SU-DHL-6 (cell line): Measurements from ENCODE around the gene ITPA.

Experiments used
- H2AFZ ChIP-seq: fragments of 200-600 bp; sonication (generic); 2 replicates; pipeline ENCODE4 v1.6.1; 2014; ENCODE audit warnings: low read depth, mild to moderate bottlenecking, moderate library complexity, mixed read lengths, antibody characterized with exemption, low read length; ENCODE audit not compliant: severe bottlenecking
- H3F3A ChIP-seq: fragments of 200-600 bp; shearing (Covaris generic); 2 replicates; pipeline ENCODE4 v1.6.0; 2016; ENCODE audit warnings: antibody characterized with exemption, mild to moderate bottlenecking; ENCODE audit not compliant: insufficient read depth
- H3K27ac ChIP-seq: fragments of 200-600 bp; sonication (generic); 2 replicates; pipeline ENCODE4 v1.5.1; 2016; ENCODE audit warnings: low read depth, mild to moderate bottlenecking, low read length, moderate library complexity, mixed read lengths
- H3K27me3 ChIP-seq: fragments of 200-600 bp; sonication (generic), shearing (Covaris generic); 2 replicates; pipeline ENCODE4 v1.6.0; 2014; ENCODE audit warnings: mild to moderate bottlenecking, low read length
- H3K36me3 ChIP-seq: fragments of 200-600 bp; sonication (generic); 2 replicates; pipeline ENCODE4 v1.6.1; 2014; ENCODE audit warnings: mild to moderate bottlenecking, low read length, mixed read lengths
- H3K4me2 ChIP-seq: fragments of 300-600, 200-600 bp; shearing (Covaris generic), sonication (generic); 2 replicates; pipeline ENCODE4 v1.6.0; 2014; ENCODE audit warnings: low read length, low read depth, mild to moderate bottlenecking; ENCODE audit not compliant: poor library complexity, severe bottlenecking
- H3K4me3 ChIP-seq: fragments of 200-600 bp; sonication (generic); 2 replicates; pipeline ENCODE4 v1.5.1; 2014; ENCODE audit warnings: antibody characterized with exemption, low read length, mild to moderate bottlenecking, mixed read lengths; ENCODE audit not compliant: insufficient read depth, poor library complexity, severe bottlenecking
- H3K79me2 ChIP-seq: fragments of 200-600 bp; sonication (generic); 2 replicates; pipeline ENCODE4 v1.6.1; 2014; ENCODE audit warnings: mild to moderate bottlenecking, low read length, moderate library complexity; ENCODE audit not compliant: insufficient read depth
- H3K9ac ChIP-seq: fragments of 200-600 bp; sonication (generic); 2 replicates; pipeline ENCODE4 v1.7.0; 2014; ENCODE audit warnings: mild to moderate bottlenecking, low read length
- H3K9me2 ChIP-seq: fragments of 200-600 bp; sonication (generic); replicated peaks from 2 replicates; pipeline ENCODE4 v1.6.1; 2014; ENCODE audit warnings: low read length; ENCODE audit not compliant: insufficient read depth
- H3K9me3 ChIP-seq: fragments of 200-600 bp; sonication (generic); 2 replicates; pipeline ENCODE4 v1.6.1; 2014; ENCODE audit warnings: low read length, mixed read lengths; ENCODE audit not compliant: insufficient read depth
- H4K20me1 ChIP-seq: fragments of 200-600 bp; sonication (generic); 2 replicates; pipeline ENCODE4 v1.6.1; 2014; ENCODE audit warnings: low read depth, mild to moderate bottlenecking, antibody characterized with exemption, low read length, moderate library complexity, mixed read lengths
- EZH2phosphoT487 ChIP-seq: fragments of 200-600 bp; sonication (generic), shearing (Covaris generic); conservative IDR thresholded peaks from 2 replicates; pipeline ENCODE4 v1.6.1; 2018; ENCODE audit warnings: mild to moderate bottlenecking, antibody characterized with exemption, low read length, moderate library complexity, mixed read lengths
- TF ChIP-seq, protein P1 (sequence below): fragments of 200-600 bp; sonication (generic); IDR thresholded peaks from one replicate; pipeline ENCODE4 v1.5.1; 2017; ENCODE audit warnings: antibody characterized with exemption, mild to moderate bottlenecking, low read length, moderate library complexity; ENCODE audit not compliant: insufficient read depth, poor library complexity, severe bottlenecking

ITPA gene

DNA sequence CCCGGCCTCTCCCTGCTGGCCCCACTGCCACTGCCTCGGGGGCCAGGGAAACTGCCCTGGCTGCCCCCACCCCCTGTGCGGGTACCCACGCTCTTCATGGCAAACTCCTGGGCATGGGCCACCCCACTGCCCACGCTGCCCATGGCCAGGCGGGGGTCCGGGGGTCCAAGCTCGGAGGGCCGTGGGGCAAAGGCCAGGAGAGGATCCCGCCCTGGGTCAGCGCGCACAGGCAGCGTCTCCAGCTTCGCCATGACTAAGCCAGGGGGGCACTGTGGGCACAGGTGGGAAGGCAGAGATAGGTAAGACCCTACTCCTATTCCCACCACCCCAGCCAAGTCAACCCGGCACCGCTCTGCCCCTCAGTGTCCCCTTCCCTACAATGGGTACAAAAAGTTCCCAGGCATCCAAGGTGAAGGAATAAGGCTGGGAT lies 42.4 kb upstream of the ITPA start:
- H3F3A ChIP-seq = no peaks in the 10 kb centered on the region
- no peak overlapping the region for H3K4me3 ChIP-seq
- no peaks in the 10 kb centered on the region for H3K36me3 ChIP-seq
- H3K27ac ChIP-seq = no peak overlapping the region
- no peaks in the 10 kb centered on the region for H4K20me1 ChIP-seq
- no peaks in the 10 kb centered on the region for H3K79me2 ChIP-seq
- TF ChIP-seq EZH2phosphoT487 = no peak
- TF ChIP-seq, protein P1, sequence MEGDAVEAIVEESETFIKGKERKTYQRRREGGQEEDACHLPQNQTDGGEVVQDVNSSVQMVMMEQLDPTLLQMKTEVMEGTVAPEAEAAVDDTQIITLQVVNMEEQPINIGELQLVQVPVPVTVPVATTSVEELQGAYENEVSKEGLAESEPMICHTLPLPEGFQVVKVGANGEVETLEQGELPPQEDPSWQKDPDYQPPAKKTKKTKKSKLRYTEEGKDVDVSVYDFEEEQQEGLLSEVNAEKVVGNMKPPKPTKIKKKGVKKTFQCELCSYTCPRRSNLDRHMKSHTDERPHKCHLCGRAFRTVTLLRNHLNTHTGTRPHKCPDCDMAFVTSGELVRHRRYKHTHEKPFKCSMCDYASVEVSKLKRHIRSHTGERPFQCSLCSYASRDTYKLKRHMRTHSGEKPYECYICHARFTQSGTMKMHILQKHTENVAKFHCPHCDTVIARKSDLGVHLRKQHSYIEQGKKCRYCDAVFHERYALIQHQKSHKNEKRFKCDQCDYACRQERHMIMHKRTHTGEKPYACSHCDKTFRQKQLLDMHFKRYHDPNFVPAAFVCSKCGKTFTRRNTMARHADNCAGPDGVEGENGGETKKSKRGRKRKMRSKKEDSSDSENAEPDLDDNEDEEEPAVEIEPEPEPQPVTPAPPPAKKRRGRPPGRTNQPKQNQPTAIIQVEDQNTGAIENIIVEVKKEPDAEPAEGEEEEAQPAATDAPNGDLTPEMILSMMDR = no peak
- H3K9ac ChIP-seq = no peak overlapping the region
- H3K27me3 ChIP-seq = no peaks in the 10 kb centered on the region
- H3K4me2 ChIP-seq = no peak overlapping the region
- H3K9me2 ChIP-seq = no peaks in the 10 kb centered on the region
- no peak overlapping the region for H2AFZ ChIP-seq
- no peaks in the 10 kb centered on the region for H3K9me3 ChIP-seq

DNA sequence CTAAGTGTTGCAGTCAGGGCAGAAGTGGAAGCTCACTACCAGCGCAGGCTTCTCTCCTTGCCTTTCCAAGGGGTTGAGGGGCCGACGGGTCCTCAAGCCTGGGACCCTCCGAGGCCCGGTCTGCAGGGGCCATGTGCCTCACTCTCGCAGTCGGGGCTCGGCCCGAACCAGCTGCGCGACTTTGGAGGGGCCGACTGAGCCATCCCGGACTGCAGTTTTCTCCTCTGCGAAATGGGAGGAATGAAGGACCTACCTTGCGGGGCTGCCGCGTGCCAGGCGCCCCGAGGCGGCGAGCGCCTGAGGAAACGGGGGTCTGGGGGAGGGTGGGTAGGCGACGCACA lies 41.6 kb upstream of the ITPA start:
- no peak overlapping the region for H3K9ac ChIP-seq
- TF ChIP-seq EZH2phosphoT487 = no peak
- TF ChIP-seq, protein P1 = no peak
- H3K4me2 ChIP-seq = no peak overlapping the region

DNA sequence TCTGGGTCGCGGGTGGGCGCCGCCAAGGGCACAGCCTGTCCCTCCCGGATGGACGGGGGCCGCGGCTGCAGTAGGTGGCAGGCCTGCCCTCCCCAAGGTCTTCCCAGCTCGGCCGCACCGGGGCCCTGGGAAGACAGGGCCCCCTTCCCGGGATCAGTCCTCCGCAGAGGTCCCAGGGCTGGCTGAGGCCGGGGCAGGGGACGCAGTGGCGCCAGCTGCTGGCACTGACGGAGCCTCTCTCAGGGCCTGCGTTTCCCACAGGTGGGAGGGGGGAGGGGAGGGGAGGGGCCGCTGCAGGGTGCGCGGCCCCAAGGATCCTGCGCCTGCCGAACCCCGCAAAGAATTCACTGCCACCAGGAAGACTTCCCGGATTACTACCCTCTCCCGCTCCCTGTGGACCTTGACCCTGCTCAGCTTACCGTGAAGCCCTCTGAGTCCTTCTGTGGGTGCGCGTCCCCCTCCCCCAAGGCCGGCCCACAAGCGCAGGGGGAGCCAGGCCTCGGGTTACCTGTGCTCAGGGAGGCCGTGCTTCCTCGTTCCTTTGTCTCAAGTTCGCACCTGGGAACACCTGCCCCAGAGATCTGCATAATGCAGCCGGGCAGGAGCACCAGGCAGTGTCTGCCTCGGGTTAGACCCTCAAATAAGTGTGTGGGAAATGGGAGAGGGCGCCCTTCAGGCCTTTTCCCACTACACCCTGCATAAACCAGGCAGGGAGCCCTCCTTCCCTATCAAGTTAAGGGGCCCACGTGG lies 41.0 kb upstream of the ITPA start:
- Histone ChIP-seq H3K4me3 (no peak overlapping the region), H3K79me2 (no peaks in the 10 kb centered on the region), H3K9me2 (no peaks in the 10 kb centered on the region), H3K27me3 (no peaks in the 10 kb centered on the region), H3F3A (no peaks in the 10 kb centered on the region), H3K36me3 (no peaks in the 10 kb centered on the region), H3K9me3 (no peaks in the 10 kb centered on the region), H2AFZ (no peak overlapping the region), H3K9ac (no peak overlapping the region), H4K20me1 (no peaks in the 10 kb centered on the region), H3K4me2 (no peak overlapping the region), H3K27ac (no peak overlapping the region)
- TF ChIP-seq, protein P1 = no peak
- TF ChIP-seq EZH2phosphoT487 = no peak

More for the DNA sequence above, 41.6 kb upstream of the ITPA start:
- Histone ChIP-seq H3K36me3 (no peaks in the 10 kb centered on the region), H4K20me1 (no peaks in the 10 kb centered on the region), H3K4me3 (no peak overlapping the region), H3K9me3 (no peaks in the 10 kb centered on the region), H2AFZ (no peak overlapping the region), H3K27me3 (no peaks in the 10 kb centered on the region), H3F3A (no peaks in the 10 kb centered on the region), H3K9me2 (no peaks in the 10 kb centered on the region), H3K79me2 (no peaks in the 10 kb centered on the region), H3K27ac (no peak overlapping the region)
